ENCODE results near the gene SEMA3C.
"Not testable (repeated sequence)": the region's sequence is repeated elsewhere in the genome, so short reads cannot be mapped to it uniquely, and the experiment has no call there.

SEMA3C gene

GRCh38 chr7:80918909-80919721, at the start of gene SEMA3C:
SEMA3C (minus strand) TSS chr7:80919051; CDS start chr7:80916781, 2,270 bp downstream.
- peak; percentile 96 for DNase-seq

DNA sequence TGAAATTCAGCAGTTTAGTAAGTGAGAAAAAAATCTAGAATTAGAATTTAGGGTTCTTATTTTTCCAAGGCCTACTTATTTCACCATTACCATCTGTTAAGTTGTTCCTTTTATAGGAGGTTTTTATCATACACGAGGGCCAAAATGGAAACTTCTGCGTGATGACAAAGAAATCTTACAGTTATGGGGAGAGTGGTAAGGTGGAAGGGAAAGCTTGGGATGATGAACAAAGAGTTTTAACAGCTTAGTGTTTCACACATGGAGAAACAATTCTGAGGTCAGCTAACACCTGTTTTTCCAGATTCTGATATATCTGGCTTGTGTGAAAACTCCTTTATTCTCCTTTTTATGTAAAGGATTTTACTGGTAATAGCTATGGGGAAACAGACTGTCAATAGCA, 49.8 kb upstream of the SEMA3C start:
- DNase-seq = no peak

DNA sequence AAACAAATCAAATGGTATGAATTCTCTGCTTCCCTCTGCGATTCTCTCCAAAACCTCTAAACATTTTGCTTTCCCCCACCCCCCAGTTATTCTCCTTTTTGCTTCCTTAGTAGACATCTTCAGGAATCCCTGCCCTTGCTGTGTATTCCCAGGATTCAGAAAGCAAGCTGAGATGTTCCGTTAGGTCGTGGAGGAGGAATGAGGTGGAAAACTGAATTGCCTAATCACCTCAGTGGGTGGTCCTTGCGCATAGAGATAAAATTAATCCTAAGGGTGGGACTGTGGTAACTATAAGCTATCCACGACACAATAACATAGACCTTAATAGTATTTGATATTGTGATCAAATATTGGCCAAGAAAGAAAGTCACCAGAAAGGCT, 49.1 kb upstream of the SEMA3C start:
- DNase-seq = no peak

DNA sequence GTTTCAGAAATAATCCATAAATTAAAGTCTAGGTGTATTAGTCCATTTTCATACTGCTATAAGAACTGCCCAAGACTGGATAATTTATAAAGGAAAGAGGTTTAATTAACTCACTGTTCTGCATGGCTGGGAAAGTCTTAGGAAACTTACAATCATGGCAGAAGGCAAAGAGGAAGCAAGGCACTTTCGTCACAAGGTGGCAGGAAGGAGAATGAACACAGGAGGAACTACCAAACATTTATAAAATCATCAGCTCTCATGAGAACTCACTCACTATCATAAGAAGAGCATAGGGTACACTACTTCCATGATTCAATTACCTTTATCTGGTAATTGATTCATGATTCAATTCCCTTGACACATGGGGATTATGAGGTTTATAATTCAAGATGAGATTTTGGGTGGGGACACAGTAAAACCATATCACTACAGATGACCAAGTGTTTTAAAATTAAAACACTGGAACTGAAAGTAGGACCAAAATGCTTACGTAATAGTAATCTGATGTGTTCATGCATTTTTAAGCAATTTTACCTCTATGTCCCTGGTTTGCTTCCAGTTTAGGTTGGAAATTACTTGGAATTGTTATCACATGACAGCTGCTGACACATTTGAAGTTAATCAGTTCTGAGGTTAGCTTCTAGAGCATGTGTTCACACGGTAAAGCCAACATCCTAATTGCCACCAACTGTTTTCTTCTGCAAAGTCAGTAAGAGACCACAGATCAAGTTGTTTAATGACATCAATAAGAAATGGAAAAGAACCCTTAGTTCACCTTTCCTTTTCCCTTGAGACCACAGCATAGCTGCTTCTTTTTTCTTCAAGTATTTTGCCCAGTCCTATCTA, 48.4 kb upstream of the SEMA3C start:
- DNase-seq = no peak

DNA sequence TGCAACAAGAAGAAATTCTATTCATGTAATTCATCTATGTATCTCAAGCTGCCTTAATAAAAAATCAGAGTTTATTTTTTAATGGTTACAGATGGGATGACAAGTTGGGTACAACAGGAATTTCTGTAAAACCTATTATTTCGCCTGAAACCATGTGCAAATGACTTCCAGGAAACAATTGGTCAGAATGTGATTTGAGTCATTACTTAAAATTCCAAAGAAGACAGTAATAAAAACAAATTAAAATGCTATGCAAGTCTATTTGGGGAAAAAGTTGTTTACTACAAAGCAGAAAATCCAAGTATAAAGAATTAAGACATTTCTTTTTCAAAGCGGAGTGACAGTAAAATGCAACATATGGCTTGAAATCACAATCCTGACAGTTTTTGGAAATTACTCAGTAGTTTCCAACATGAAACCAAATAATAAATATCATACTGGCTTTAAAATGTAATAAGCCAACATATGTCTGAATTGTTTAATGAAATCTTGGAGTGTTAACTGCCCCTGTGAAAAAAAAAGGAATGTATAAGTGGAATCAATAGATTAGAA, 41.5 kb upstream of the SEMA3C start:
- DNase-seq = no peak

GRCh38 chr7:80957226-80957777, 38.5 kb upstream of the SEMA3C start:
- no peak for DNase-seq

DNA sequence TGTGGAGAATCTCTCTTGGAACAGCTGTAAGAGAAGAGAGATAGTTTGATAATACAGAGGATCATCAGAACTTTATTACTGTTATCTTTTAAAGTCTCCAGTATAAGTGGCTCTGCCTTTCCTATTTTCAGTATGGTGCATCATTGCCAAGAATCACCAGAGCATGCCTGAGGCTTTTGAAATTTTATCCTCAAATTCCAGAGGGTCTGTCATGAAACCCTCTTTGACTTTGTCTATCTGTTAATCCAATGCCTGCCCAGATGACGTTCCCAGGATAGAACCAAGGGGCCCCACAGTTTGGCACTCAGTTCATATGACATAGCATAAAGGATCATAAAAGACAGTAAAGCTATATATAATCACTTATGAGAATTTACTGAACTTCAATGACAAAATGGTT, 35.3 kb upstream of the SEMA3C start:
- DNase-seq = no peak

DNA sequence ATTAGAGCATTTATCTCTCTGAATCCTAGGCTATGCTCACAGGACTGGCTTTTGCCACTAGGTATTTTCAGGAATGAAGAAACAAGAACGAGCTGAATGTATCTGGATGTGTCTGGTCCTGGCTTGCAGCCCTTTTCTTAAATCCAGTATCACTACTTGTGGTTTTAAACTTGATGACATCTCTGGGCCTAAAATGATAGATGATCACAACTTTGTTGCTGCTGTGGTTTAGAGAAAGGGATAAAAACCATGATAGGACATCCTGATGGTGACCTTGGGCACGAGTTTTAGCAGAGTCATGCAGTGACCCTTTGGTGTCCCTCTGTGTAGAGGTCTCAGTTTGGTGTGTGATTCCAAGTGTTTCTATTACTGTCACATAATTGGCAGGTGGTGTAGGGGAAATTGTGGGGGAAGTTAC, 31.7 kb upstream of the SEMA3C start:
- DNase-seq = no peak

GRCh38 chr7:80949449-80949848, 30.6 kb upstream of the SEMA3C start:
- DNase-seq = no peak

DNA sequence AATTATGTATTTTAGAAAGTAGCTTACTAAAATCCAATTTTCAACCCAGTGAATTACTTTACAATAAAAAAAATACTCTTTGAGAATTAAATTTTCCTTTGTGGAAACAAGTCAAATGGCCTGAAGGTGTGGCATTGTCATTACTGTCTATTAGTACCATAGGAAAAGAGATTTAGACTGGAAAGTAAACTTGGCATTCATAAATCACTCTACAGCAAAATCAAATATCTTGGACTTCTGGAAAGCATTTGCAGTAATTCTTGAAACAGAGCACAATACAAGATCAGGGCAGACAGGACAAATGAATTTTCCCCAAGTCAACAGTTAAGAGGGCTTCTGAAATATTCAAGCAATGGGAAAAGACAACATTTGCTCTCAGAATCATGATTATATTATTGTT, 28.0 kb upstream of the SEMA3C start:
- no peak for DNase-seq

DNA sequence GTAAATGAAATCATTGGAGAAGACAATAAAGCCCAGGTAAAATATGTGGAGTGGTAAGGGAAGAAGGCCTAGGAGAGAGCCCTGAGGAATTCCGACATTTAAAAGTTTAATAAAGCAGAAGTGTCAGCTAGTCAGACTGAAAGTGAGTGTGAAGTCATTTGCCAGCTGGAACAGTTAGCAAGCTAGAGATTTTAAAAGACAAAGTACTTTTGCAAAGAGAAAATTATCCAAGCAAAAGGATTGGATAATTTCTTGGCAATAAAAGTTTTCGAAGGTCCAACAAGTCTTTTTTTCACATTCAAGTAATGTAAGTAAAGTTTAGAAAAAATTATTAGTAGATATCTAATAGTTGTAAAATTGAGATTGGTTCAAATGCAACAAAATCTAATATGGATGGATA, 27.1 kb upstream of the SEMA3C start:
- DNase-seq = no peak

DNA sequence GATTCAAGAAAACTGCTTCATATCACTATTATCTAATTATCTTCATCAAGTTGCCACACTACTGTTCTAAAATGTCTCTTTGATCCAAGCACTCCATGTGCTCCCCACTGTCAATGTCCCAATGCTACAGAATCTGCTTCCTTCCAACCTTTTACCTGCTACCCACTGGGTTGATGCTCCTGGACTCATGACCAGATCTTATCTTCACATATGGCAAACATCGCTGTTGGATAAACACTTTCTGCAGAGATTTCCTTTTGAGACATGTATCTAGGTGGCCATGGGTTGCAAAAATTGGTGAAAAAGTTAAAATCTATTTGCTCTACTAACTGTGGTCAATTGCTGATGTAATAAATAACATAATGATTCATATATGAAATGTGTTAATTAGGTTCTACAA, 24.5 kb upstream of the SEMA3C start:
- no peak for DNase-seq

DNA sequence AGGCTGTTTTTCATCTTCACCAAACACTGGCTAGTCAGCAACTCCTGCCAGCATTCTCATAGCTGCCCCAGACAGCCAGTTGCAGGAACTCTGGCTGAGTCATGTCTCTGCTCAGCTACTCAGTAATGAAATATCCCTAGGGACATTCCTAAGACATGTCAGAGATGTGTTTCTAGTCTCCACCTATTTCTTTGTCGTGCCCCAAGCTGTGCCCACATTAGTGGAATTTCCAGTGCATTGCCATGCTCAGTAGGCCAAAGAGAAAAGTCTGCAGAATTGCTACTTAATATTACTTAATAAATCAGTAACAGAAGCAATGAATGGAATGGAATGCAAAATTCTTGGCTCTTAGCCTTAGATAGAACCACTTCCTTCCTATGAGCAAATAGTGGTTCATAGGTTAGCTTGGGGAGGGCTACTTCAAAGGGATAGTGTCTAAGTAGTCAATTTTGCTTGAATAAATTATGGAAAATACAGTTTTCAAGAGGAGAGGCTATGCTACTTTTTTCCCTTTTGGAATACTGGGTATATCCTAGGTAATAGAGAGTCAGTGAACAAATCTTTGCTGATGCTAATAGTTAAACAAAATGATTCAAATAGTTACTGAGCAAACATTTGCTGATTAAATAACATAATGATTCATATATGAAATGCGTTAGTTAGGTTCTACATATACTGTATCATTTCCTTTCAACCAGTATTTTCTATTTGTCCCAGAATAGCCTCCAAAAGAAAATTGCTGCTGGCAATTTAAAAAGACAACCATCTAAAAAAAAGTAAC, 23.6 kb upstream of the SEMA3C start:
- DNase-seq = no peak

- DNase-seq = no peak
Measured at GRCh38 chr7:80941208-80941758, 22.4 kb upstream of the SEMA3C start.

DNA sequence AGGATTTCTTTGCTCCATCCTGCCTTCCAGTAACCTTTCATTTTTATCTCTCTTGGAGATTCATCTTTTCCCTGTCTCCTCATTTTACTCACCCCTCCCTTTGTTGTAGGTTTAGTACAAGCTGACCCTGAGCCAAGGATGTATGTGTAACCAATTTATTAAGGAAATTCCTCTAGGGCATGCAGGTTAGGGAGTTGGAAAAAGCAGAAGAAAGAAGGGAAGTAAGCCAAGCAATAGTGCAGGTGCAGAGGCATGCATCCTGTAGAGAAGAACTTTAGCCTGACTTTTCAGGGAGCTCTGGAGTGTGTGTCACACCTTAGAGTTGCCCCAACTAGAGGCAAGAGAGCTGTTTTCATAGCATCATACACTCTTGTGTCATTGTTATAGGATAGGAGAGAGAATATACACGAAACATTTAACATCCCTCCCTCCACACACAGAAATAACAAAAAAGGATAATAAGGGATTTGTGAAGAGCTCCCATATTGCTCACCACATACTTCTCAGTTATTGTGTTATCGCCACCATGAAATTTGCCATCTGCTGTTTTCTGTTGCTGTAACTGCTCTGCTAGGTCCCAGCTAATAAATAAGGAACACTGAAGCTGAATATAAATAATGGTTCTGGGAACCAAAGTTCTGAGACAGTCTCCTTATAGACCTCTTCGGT, 21.8 kb upstream of the SEMA3C start:
- no peak for DNase-seq

GRCh38 chr7:80937336-80937735, 18.5 kb upstream of the SEMA3C start:
- DNase-seq = no peak

DNA sequence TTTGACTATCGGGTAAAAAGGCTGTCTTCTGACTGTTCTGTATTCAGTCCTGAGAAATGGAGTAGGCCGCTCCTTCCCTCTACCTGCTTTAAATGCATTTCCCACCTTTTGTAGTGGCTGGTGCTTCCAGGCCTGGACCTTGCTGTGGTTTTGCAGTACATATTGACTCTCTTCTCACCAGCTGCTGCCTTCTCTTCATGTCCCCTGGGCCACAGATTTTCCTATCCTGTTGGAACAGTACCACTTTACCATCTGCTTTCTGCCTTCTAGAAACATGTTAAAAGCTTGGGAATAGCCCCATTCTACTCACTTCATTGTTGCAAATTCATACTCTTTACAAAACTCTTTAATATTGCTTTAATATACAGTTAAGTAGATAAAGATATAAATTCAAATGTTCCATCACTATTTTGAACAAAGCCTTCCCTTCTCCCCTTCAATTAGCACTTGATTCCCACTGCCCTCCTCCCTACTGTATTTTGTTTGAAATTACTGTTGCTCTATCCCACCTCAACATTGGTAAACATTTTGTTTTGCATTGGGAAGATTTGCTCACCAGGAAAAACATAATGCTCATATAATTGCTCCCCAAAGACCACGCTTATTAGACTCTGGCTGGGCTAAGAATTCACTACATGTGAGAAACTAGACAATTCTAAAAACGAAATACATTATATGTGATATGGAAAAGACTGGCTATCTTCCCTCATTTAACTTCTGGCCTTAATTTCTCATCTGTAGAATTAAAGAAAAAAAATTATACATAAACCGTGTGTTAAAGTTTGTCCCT, 17.3 kb upstream of the SEMA3C start:
- no peak for DNase-seq

GRCh38 chr7:80934321-80934720, 15.5 kb upstream of the SEMA3C start:
- DNase-seq = no peak

DNA sequence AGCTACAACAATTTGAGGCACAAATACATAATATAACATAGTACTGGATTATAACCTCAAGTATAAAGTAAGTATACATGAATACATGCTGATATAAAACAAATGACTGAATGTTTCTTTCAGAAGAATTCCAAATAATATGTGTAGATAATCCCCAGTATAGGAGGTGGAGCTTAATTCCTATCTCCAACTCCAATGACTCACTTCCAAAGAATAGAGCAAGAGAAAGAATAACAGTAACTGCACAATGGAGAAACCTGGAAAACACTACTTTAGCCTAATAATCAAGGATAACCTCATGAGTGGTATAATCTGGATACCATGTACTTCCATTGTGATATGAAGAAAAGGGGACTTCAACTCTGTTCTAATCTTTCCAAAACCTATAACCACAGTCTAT, 13.7 kb upstream of the SEMA3C start:
- no peak for DNase-seq

- DNase-seq = no peak
Measured at GRCh38 chr7:80929619-80930018, 10.8 kb upstream of the SEMA3C start.

DNA sequence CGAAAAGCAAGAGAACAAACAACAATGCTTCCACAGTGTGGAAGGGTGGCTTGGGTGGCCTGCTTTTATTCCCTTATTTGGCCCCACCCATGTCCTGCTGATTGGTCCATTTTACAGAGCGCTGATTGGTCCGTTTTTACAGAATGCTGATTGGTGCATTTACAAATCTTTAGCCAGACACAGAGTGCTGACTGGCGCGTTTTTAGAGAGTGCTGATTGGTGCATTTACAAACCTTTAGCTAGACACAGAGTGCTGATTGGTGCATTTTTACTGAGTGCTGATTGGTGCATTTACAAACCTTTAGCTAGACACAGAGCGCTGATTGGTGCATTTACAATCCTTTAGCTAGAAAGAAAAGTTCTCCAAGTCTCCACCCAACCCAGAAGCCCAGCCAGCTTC, 8.1 kb upstream of the SEMA3C start:
- not testable (repeated sequence) for DNase-seq

Data from left hindlimb (tissue), 1 donor.